ENCODE results near the gene PRR14L.
A peak's percentile ranks its signal among the peaks of the same experiment; 100 is the strongest.
"Not testable (repeated sequence)": the region's sequence is repeated elsewhere in the genome, so short reads cannot be mapped to it uniquely, and the experiment has no call there.

PRR14L gene

GRCh38 chr22:31739795-31740201 lies 10.1 kb downstream of the PRR14L start:
- no peak for DNase-seq

- DNase-seq: no peak
These were observed 11.4 kb downstream of the PRR14L start for GRCh38 chr22:31738566-31738965.

DNA sequence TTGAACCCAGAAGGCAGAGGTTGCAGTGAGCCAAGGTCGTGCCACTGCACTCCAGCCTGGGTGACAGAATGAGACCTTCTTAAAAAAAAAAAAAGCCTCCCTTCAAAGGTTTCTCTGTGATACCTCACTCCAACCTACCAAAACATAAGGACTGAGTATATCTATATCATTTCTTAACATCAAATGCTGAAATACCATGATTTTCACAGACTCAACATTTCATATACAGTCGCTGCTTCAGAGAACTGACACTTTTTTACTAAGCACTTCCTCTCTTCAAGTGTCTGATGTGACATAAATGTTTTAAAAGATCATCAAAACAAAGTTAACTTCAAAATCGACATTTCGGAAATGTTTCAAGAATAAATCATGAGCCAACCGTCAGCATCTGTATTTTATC lies 12.0 kb downstream of the PRR14L start:
- DNase-seq: no peak

GRCh38 chr22:31736458-31736857 lies 13.5 kb downstream of the PRR14L start:
- DNase-seq: no peak

- no peak for DNase-seq
These were observed 15.4 kb downstream of the PRR14L start for GRCh38 chr22:31734512-31734911.

DNA sequence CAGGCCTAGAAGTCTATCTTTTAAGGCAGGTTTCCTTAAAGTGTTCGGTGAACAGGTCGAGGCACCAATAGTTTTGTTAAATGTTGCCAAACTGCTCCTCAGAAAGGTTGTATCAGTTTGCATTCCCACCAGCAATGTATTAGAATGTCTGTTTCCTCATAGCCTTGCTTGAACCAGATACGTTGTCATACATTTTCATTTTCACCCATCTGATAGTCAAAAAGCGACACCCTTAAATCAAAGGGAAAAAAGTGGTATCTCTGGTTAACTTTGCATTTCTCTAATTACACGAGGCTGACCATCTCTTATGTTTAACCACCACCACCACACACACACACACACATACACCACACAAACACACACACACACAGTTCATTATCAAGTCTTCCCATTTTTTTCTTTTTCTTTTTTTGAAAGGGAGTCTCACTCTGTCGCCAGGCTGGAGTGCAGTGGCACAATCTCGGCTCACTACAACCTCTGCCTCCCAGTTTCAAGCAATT lies 16.3 kb downstream of the PRR14L start:
- DNase-seq: no peak

- DNase-seq: no peak
These were observed 17.7 kb downstream of the PRR14L start for GRCh38 chr22:31732089-31732829.

- peak in 1 of 2 experiments; percentile 13 for DNase-seq
These were observed 19.6 kb downstream of the PRR14L start for GRCh38 chr22:31730344-31730711.

DNA sequence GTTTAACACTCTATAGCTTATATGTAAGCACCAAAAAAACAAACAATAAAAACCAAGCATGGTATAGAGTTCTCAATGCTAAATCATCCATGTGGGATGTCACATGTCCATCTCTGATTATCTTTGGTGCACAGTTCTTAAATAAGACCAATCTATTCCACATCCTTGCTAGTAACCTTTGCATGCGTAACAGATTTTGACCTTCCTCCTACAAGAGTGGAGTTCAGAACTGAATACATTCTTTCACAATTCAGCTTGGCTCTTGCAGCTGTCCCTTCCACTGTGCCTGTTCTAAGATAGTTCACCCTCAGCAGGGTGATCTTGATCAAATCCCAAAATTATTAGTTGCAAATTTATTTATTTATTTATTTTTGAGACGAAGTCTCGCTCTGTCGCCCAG lies 21.1 kb downstream of the PRR14L start:
- no peak for DNase-seq

GRCh38 chr22:31726692-31727091 lies 23.2 kb downstream of the PRR14L start:
- DNase-seq: no peak

DNA sequence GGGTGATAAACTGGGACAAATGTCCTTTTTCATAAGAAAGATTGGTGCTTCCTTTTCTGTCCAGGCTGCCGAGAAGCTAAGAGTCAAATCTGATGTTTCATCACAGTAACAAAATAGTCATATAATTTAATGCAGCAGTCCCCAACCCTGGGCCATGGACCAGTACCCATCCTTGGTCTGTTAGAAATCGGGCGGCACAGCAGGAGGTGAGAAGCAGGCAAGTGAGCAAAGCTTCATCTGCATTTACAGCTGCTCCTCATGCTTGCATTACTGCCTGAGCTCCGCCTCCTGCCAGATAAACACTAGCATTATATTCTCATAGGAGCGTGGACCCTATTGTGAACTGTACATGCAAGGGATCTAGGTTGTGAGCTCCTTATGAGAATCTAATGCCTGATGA lies 26.2 kb downstream of the PRR14L start:
- no peak for DNase-seq

- no peak for DNase-seq
These were observed 30.0 kb downstream of the PRR14L start for GRCh38 chr22:31719850-31720471.

DNA sequence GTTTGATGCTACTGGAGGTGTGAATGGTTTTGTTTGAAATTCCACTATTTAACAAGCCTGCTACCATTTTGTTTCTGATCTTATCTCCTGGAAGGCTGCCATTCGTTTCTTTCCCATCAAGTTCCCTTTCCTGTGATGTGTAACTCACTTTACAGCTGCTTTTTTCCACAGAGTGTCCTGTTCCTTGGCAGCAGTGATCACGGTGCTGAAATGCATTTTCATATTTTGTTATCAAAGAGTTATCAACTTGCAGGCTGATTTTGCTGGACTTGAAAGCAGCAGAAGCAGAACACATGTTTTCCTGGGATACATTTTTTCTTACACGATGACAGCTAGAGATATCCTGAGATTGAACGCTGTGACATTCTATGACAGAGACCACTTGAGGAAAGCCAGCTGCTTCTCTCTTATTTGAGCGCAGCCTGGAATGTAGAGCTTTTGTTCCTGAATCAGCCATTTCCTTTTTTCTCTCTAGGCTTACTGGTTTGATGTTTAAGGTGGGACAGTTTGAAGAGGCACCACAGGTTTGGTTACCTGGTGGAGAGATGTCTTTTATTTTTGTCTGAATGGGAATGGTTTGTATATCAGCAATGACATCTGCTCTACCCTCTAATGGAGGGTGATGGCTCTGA lies 34.7 kb downstream of the PRR14L start:
- no peak for DNase-seq

GRCh38 chr22:31711226-31711625 lies 38.7 kb downstream of the PRR14L start:
- not testable (repeated sequence) for DNase-seq

DNA sequence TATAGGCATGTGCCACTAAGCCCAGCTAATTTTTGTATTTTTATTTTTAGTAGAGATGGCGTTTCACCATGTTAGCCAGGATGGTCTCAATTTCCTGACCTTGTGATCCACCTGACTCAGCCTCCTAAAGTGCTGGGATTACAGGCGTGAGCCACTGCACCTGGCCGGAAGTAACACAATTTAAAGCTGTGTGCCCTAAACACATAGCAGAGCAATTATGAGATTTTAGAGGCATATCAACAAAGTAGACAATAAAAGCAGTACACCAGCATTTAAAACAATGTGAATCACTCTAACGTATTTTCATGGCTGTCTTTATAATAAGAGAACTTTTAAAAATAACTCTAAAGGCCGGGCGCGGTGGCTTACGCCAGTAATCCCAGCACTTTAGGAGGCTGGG lies 42.4 kb downstream of the PRR14L start:
- DNase-seq: no peak

DNA sequence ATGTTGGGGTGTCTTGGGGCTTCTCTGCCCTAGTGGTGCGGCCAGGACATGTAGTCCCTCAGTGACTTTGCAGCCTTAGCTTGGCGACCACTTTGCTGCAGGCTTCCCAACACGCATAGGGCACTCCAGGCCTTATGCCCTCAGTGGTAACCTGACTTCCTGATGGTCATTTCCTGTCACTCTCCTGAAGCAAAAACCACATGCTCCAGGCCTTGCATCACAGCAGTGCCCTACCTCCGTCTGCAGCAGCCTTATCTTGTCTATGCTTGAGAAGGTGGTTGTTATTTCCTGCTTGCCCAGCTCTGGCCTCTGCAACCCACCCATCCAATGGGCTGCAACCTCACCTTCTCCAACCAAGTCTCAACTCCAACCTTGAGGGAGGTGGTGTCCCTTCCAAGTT lies 54.5 kb downstream of the PRR14L start:
- peak; percentile 50 to 68 for DNase-seq

DNA sequence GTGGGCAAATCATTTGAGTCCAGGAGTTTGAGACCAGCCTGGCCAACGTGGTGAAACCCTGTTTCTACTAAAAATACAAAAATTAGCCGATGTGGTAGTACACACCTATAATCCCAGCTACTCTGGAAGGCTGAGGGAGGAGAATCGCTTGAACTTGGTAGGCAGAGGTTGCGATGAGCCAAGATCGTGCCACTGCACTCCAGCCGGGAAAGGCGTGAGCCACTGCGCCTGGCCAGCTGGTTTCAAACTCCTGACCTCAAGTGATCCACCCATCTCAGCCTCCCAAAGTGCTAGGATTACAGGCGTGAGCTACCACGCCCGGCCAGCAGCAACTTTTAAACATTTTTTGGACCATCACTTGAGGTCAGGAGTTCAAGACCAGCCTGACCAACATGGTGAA lies 55.9 kb downstream of the PRR14L start:
- DNase-seq: not testable (repeated sequence)

DNA sequence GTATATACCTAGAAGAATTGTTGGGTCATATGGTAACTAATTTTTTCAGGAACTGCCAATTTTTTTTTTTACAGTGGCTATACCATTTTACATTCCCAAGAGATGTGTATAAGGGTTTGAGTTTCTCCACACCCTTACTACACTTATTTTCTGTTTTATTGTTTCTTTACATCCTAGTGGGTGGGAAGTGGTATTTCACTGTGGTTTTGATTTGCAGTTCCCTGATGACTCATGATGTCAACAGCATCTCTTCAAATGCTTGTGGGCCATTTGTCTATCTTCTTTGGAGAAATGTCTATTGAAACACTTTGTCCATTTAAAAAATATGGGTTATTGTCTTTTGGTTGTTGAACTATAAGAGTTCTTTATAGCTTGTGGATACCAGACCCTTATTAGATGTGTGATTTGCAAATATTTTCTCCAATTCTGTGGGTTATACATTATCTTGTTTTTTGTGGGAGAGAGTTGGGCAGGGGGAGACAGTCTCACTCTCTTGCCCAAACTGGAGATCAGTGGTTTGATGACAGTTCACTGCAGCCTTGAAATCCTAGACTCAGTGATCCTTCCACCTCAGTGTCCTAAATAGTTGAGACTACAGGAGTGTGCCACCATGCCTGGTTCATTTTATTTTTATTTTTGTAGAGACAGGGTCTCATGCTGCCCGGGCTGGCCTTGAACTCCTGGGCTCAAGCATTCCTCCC lies 57.6 kb downstream of the PRR14L start:
- DNase-seq: peak in 1 of 2 experiments; percentile 44

DNA sequence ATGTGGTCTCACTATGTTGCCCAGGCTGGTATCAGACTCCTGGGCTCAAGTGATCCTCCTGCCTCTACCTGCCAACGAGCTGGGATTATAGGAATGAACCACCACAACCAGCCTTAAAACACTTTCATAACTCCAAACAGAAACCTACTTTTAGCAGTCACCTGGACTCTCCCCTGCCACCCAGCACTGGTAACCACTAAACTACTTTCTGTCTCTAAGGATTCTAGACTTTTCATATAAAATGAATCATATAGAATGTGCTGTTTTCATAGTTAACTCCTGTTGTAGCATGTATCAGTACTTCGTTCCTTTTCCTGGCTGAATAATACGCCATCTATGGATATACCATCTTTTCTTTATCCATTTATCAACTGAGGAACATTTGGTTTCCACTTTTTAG lies 58.5 kb downstream of the PRR14L start:
- DNase-seq: no peak

GRCh38 chr22:31683181-31684105 lies 66.5 kb downstream of the PRR14L start:
- DNase-seq: no peak

DNA sequence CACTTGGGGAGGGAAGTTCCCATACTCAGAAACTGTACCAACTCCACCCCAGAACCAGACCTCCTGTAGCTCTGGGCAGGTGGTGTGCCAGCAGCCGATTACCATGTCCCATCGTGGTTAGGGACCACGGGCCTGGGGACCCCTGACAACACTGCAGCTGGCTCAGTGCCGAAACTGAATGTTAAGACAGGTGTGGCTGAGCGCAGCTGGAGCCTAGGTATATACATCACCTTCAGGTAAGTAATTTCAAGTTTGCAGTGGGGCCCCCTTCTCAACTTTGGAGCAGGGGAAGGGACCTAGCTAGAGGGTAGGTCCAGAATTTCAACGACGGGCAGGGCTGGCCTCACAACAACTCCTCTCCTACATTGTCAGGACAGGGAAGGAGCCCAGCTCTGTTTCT lies 67.2 kb downstream of the PRR14L start:
- DNase-seq: no peak

All from Kasumi-1 (cell line).